Measurements from ENCODE around the gene KRT78. TPM values are rescaled to one million over a fixed set of nuclear protein-coding genes. Genes with fewer than 3 reads are reported as not detected.

Gene KRT78
- total and polyA plus RNA-seq, 2 of the 13 experiments (the other 11 are each of a cell fraction or from before 2014, with no cell fraction given): not detected

DNA sequence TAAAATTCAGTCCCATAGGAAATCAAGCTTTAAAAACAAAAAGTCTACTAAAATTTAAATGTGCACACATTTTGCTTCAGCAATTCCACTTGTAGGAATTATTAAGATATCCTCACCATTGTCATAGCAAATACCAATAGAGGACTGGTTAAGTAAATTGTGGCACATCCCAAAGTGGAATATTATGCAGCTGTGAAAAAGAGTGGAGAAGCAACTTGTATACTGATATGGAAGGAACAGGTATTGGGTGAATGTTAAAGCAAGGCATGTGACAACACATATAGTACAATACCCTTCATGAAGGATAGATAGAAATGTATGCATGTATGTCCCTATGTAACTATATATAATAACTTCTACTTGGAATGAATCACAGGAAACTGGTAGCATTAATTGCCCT, 44.2 kb upstream of the KRT78 start:
- in situ Hi-C loops (cut with HindIII; ENCODE audit: extremely low pct_ligation_motif_present, low pct_unique_long_range_greater_than_20kb): no loop called here
- FAIRE-seq: no peak
- no peaks in the 10 kb centered on the region for H3K9me3 ChIP-seq (ENCODE audit: low read length)
- no peak for ATAC-seq
- TF ChIP-seq SRY (CRISPR knock-in tag; IDR thresholded peaks at IDR 0.05): no peak
- no peak for TF ChIP-seq ZNF143 (CRISPR knock-in tag; IDR thresholded peaks at IDR 0.05)
- TF ChIP-seq, protein P1, sequence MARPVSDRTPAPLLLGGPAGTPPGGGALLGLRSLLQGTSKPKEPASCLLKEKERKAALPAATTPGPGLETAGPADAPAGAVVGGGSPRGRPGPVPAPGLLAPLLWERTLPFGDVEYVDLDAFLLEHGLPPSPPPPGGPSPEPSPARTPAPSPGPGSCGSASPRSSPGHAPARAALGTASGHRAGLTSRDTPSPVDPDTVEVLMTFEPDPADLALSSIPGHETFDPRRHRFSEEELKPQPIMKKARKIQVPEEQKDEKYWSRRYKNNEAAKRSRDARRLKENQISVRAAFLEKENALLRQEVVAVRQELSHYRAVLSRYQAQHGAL (CRISPR knock-in tag; IDR thresholded peaks at IDR 0.05; ENCODE audit: not compliant biosample characterization): no peak
- no peak for TF ChIP-seq ZNF747 (CRISPR knock-in tag; IDR thresholded peaks at IDR 0.05; ENCODE audit: borderline replicate concordance)
- TF ChIP-seq, protein P2, sequence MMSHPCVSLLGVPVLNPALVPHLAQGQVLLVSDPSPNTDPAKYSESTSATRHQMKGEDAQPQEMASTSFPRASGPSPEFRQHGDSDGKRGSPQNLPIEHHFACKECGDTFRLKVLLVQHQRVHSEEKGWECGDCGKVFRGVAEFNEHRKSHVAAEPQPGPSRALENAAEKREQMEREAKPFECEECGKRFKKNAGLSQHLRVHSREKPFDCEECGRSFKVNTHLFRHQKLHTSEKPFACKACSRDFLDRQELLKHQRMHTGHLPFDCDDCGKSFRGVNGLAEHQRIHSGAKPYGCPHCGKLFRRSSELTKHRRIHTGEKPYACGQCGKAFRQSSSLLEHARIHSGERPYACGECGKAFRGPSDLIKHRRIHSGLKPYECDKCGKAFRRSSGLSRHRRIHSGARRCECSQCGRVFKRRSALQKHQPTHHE (CRISPR knock-in tag; IDR thresholded peaks at IDR 0.05; ENCODE audit: borderline replicate concordance): no peak
- H3K79me2 ChIP-seq (ENCODE audit: insufficient read depth, low read length): no peaks in the 10 kb centered on the region
- intact Hi-C loops (cut with micrococcal nuclease; ENCODE audit: unreplicated experiment): no loop called here
- no TSS peak for BruUV-seq (replicated peaks)
- H2AFZ ChIP-seq (ENCODE audit: low read length): no peak overlapping the region
- peaks cover 3 to 13% of the 10 kb centered on the region in 2 experiments; a peak in 3 of 5 replicates for H3K36me3 ChIP-seq (replicated peaks in 1 of 2; ENCODE audit: control insufficient read depth in 1 of 2, insufficient read depth in 2 of 2, low read length in 2 of 2)
- no peaks in the 10 kb centered on the region for H3K27me3 ChIP-seq (ENCODE audit: control insufficient read depth in 1 of 2, insufficient read depth in 2 of 2, low read length in 2 of 2)
- DNase-seq (ENCODE audit: low spot score): no peak
- no peak overlapping the region for H3K4me3 ChIP-seq (replicated peaks in 1 of 3; ENCODE audit: insufficient read depth in 1 of 3, low read depth in 2 of 3, low read length in 3 of 3)
- no peak overlapping the region for H3K27ac ChIP-seq (ENCODE audit: extremely low read length, insufficient read depth, low read length)
- H4K20me1 ChIP-seq (ENCODE audit: insufficient read depth, low read length): peaks cover 18% of the 10 kb centered on the region; the same call in 1 of the 2 replicates
- no peak overlapping the region for H3K9ac ChIP-seq (ENCODE audit: insufficient read depth, low read depth, low read length)
- ChIA-PET POLR2A (no interaction called here), CTCF (ENCODE audit: low intra/inter-chr PET ratio, low total read pairs) (no interaction called here)
- H3K4me1 ChIP-seq (ENCODE audit: insufficient read depth, low read length): peaks cover 50% of the 10 kb centered on the region
- H3K4me2 ChIP-seq (ENCODE audit: low read depth, low read length): no peak overlapping the region

DNA sequence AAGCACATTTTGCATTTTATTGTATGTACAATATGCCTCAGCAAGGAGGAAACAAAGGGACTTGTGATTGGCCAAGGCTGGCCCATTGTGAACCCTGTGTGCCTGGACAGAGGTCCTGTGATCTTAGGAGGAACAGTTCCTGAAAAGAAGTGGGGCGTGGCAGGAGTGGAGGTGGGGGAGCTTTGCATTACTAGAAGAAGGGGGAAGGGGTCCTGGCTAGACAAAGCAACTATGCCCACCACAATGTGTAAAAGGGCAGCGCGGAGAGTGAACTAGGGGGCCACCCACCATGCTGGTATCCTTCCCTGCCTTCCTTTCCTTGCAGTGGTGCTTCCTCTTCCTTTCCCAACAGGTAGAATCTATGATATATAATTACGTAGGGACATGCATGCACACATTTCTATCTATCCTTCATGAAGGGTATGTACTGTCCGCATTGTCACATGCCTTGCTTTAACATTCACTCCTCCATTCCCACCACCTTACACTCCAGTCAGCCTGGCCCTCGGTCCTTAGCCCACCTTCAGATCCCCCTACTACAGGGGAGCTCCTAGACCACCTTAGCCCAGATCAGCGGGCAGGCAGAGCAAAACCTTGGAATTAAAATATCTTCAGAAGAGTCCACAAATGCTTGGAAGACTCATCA, 43.5 kb upstream of the KRT78 start:
- CTCF ChIA-PET (ENCODE audit: low intra/inter-chr PET ratio, low total read pairs): no interaction called here
- Histone ChIP-seq H3K9ac (ENCODE audit: insufficient read depth, low read depth, low read length) (no peak overlapping the region), H4K20me1 (ENCODE audit: insufficient read depth, low read length) (peaks cover 13% of the 10 kb centered on the region; the same call in 1 of the 2 replicates), H3K36me3 (replicated peaks in 1 of 2; ENCODE audit: control insufficient read depth in 1 of 2, insufficient read depth in 2 of 2, low read length in 2 of 2) (peaks cover 0 to 8% of the 10 kb centered on the region in 2 experiments; a peak in 2 of 5 replicates), H3K4me2 (ENCODE audit: low read depth, low read length) (no peak overlapping the region), H3K4me1 (ENCODE audit: insufficient read depth, low read length) (peaks cover 47% of the 10 kb centered on the region), H3K79me2 (ENCODE audit: insufficient read depth, low read length) (no peaks in the 10 kb centered on the region), H2AFZ (ENCODE audit: low read length) (no peak overlapping the region), H3K9me3 (ENCODE audit: low read length) (no peaks in the 10 kb centered on the region), H3K27me3 (ENCODE audit: control insufficient read depth in 1 of 2, insufficient read depth in 2 of 2, low read length in 2 of 2) (no peaks in the 10 kb centered on the region), H3K4me3 (replicated peaks in 1 of 3; ENCODE audit: insufficient read depth in 1 of 3, low read depth in 2 of 3, low read length in 3 of 3) (no peak overlapping the region), H3K27ac (ENCODE audit: extremely low read length, insufficient read depth, low read length) (no peak overlapping the region)
- POLR2A ChIA-PET: interaction anchor here (0.6 kb wide), 1 partner anchor 54 kb away, joined by 3 read pairs; no protein-coding TSS in a partner anchor
- WGBS (ENCODE audit: low lambda C conversion rate): 66% methylated on average over 7 of the region's 7 CpGs
- intact Hi-C loops (cut with micrococcal nuclease; ENCODE audit: unreplicated experiment): no loop called here
- in situ Hi-C loops (cut with HindIII; ENCODE audit: extremely low pct_ligation_motif_present, low pct_unique_long_range_greater_than_20kb): no loop called here
- no peak for ATAC-seq
- no peak for DNase-seq (ENCODE audit: low spot score)
- no peak for FAIRE-seq
- no TSS peak for BruUV-seq (replicated peaks)
- TF ChIP-seq, protein P3, sequence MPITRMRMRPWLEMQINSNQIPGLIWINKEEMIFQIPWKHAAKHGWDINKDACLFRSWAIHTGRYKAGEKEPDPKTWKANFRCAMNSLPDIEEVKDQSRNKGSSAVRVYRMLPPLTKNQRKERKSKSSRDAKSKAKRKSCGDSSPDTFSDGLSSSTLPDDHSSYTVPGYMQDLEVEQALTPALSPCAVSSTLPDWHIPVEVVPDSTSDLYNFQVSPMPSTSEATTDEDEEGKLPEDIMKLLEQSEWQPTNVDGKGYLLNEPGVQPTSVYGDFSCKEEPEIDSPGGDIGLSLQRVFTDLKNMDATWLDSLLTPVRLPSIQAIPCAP (CRISPR knock-in tag; IDR thresholded peaks at IDR 0.05; ENCODE audit: low read depth): no peak
- TF ChIP-seq ZNF724P (CRISPR knock-in tag; IDR thresholded peaks at IDR 0.05; ENCODE audit: borderline replicate concordance) (no peak), ZFYVE20 (CRISPR knock-in tag; IDR thresholded peaks at IDR 0.05; ENCODE audit: borderline replicate concordance, low read depth) (no peak), ETV5 (CRISPR knock-in tag; IDR thresholded peaks at IDR 0.05; ENCODE audit: borderline replicate concordance) (no peak), ZNF30 (CRISPR knock-in tag; IDR thresholded peaks at IDR 0.05) (no peak), SRSF4 (IDR thresholded peaks at IDR 0.05; ENCODE audit: low read depth, low read length, poor library complexity, severe bottlenecking) (no peak)
- TF ChIP-seq, protein P4, sequence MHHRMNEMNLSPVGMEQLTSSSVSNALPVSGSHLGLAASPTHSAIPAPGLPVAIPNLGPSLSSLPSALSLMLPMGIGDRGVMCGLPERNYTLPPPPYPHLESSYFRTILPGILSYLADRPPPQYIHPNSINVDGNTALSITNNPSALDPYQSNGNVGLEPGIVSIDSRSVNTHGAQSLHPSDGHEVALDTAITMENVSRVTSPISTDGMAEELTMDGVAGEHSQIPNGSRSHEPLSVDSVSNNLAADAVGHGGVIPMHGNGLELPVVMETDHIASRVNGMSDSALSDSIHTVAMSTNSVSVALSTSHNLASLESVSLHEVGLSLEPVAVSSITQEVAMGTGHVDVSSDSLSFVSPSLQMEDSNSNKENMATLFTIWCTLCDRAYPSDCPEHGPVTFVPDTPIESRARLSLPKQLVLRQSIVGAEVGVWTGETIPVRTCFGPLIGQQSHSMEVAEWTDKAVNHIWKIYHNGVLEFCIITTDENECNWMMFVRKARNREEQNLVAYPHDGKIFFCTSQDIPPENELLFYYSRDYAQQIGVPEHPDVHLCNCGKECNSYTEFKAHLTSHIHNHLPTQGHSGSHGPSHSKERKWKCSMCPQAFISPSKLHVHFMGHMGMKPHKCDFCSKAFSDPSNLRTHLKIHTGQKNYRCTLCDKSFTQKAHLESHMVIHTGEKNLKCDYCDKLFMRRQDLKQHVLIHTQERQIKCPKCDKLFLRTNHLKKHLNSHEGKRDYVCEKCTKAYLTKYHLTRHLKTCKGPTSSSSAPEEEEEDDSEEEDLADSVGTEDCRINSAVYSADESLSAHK (CRISPR knock-in tag; IDR thresholded peaks at IDR 0.05; ENCODE audit: borderline replicate concordance): no peak
